ENCODE data around the gene UBXN10. TPM values are rescaled to one million over a fixed set of nuclear protein-coding genes. Genes with fewer than 3 reads are reported as not detected.

UBXN10 gene
- total and polyA plus RNA-seq, 12 donors: 0.64 to 2.6 (median 1.5) TPM

DNA sequence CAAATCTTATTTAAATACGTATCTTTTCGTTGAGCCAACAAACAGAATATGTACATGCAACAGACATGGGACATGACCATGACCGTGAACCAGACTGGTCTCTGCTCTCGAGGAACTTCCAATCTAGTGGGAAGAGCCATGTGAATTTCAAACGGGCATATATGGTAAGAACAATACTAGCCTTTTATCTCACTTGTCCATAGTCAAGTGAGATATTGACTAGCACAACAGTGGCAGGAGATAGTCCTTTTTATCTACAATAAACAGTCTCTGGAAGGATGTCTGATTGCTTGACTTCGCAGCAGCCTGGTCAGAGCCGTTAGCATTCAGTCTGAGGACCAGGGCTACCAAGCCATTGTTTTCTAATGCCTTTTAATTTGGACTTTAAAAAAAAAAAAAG is 13.0 kb downstream of the UBXN10 start:
- 72 to 81% (median 80%) methylated on average over 7 of the region's 7 CpGs for WGBS, 4 donors
- H3K9me3 ChIP-seq (replicated peaks in 1 of 3): no peaks in the 10 kb centered on the region
- H3K27ac ChIP-seq: no peak overlapping the region
- no peak for TF ChIP-seq POLR2A (IDR thresholded peaks at IDR 0.05)
- TF ChIP-seq, protein P1, sequence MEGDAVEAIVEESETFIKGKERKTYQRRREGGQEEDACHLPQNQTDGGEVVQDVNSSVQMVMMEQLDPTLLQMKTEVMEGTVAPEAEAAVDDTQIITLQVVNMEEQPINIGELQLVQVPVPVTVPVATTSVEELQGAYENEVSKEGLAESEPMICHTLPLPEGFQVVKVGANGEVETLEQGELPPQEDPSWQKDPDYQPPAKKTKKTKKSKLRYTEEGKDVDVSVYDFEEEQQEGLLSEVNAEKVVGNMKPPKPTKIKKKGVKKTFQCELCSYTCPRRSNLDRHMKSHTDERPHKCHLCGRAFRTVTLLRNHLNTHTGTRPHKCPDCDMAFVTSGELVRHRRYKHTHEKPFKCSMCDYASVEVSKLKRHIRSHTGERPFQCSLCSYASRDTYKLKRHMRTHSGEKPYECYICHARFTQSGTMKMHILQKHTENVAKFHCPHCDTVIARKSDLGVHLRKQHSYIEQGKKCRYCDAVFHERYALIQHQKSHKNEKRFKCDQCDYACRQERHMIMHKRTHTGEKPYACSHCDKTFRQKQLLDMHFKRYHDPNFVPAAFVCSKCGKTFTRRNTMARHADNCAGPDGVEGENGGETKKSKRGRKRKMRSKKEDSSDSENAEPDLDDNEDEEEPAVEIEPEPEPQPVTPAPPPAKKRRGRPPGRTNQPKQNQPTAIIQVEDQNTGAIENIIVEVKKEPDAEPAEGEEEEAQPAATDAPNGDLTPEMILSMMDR (IDR thresholded peaks at IDR 0.05): no peak
- H3K4me3 ChIP-seq: no peak overlapping the region
- DNase-seq: no peak
- intact Hi-C loops (cut with DNase I): loop anchor here in 1 of 2 donors (10.0 kb wide), 1 partner anchor 94 kb away; no protein-coding TSS in a partner anchor
- peaks cover 0 to 6% of the 10 kb centered on the region in 2 donors for H3K4me1 ChIP-seq (replicated peaks in 1 of 2)
- H3K36me3 ChIP-seq (replicated peaks in 1 of 2): no peaks in the 10 kb centered on the region
- H3K27me3 ChIP-seq: no peaks in the 10 kb centered on the region

GRCh38 chr1:20199403-20199802 is 13.5 kb downstream of the UBXN10 start:
- 53 to 79% (median 69%) methylated on average over 3 of the region's 3 CpGs for WGBS, 4 donors

DNA sequence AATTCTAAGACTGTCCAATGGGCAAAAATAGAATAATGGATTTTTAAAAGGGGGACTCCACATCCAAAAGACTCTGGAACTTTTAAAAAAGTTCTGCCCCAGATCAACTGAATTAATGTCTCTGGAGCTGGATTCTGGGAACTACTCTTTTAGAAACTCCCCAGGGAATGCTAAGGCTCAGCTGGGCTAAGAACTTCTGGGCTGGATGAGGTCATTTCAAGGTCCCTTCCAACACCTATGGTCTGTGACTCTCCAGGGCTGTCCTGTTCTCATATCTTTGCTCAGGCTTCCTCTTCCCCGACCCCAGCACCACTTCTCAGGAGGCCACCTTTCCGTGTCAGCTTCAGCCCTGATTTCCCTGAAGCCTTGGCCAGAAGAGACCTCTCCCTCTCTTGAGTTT is 13.9 kb downstream of the UBXN10 start:
- H3K4me1 ChIP-seq (replicated peaks in 1 of 2): peaks cover 0 to 2% of the 10 kb centered on the region in 2 donors
- no peak overlapping the region for H3K27ac ChIP-seq
- WGBS, 4 donors: 74 to 81% (median 74%) methylated on average over 2 of the region's 2 CpGs
- no peak for TF ChIP-seq POLR2A (IDR thresholded peaks at IDR 0.05)
- TF ChIP-seq, protein P1 (IDR thresholded peaks at IDR 0.05): no peak
- H3K4me3 ChIP-seq: no peak overlapping the region
- intact Hi-C loops (cut with DNase I): loop anchor here in 1 of 2 donors (10.0 kb wide), 1 partner anchor 95 kb away; no protein-coding TSS in a partner anchor
- no peaks in the 10 kb centered on the region for H3K27me3 ChIP-seq
- no peaks in the 10 kb centered on the region for H3K36me3 ChIP-seq (replicated peaks in 1 of 2)
- no peaks in the 10 kb centered on the region for H3K9me3 ChIP-seq (replicated peaks in 1 of 3)
- no peak for DNase-seq

More at GRCh38 chr1:20199403-20199802, 13.5 kb downstream of the UBXN10 start:
- H3K4me1 ChIP-seq (replicated peaks in 1 of 2): peaks cover 0 to 6% of the 10 kb centered on the region in 2 donors
- no peaks in the 10 kb centered on the region for H3K27me3 ChIP-seq
- no peak overlapping the region for H3K4me3 ChIP-seq
- H3K27ac ChIP-seq: no peak overlapping the region
- DNase-seq: no peak
- TF ChIP-seq, protein P1 (IDR thresholded peaks at IDR 0.05): no peak
- no peak for TF ChIP-seq POLR2A (IDR thresholded peaks at IDR 0.05)
- H3K36me3 ChIP-seq (replicated peaks in 1 of 2): no peaks in the 10 kb centered on the region
- intact Hi-C loops (cut with DNase I): loop anchor here in 1 of 2 donors (10.0 kb wide), 1 partner anchor 95 kb away; no protein-coding TSS in a partner anchor
- no peaks in the 10 kb centered on the region for H3K9me3 ChIP-seq (replicated peaks in 1 of 3)

DNA sequence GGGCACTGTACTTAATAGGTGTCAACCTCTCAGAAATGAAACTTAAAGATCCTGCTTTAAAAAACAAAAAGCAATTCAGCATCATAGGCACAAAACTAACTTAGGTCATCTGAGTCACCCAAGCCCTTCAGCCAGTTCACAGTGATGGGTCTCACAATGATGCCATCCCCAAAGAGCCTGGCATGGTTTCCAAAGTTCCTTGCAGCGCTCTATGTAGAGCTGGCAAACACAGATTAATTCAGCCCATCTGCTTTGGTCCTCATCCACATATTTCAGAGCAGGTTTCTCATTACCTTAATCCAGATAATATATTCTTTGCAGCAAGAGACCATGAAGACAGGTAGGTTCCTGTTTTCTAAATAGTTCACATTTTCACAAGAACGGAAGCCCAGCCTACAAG is 15.1 kb downstream of the UBXN10 start:
- H3K36me3 ChIP-seq (replicated peaks in 1 of 2): no peaks in the 10 kb centered on the region
- no peaks in the 10 kb centered on the region for H3K4me1 ChIP-seq (replicated peaks in 1 of 2)
- H3K27ac ChIP-seq: no peak overlapping the region
- no peaks in the 10 kb centered on the region for H3K9me3 ChIP-seq (replicated peaks in 1 of 3)
- intact Hi-C loops (cut with DNase I): no loop called here
- H3K27me3 ChIP-seq: no peaks in the 10 kb centered on the region
- WGBS, 4 donors: 70 to 90% (median 82%) methylated on average over 2 of the region's 2 CpGs
- no peak for TF ChIP-seq POLR2A (IDR thresholded peaks at IDR 0.05)
- TF ChIP-seq, protein P1 (IDR thresholded peaks at IDR 0.05): no peak
- DNase-seq: no peak
- no peak overlapping the region for H3K4me3 ChIP-seq
